Esophagus muscularis mucosa (tissue), 4 donors: Measurements from ENCODE around the gene HOXC5. TPM values are rescaled to one million over a fixed set of nuclear protein-coding genes. Genes with fewer than 3 reads are reported as not detected.
"Not testable (repeated sequence)": the region's sequence is repeated elsewhere in the genome, so short reads cannot be mapped to it uniquely, and the experiment has no call there.

Experiments used
- DNase-seq: peaks from one replicate; pipeline ENCODE4 v3.0.0-alpha.2; 2017; ENCODE audit errors: extremely low spot score
- H3K27ac ChIP-seq, 4 donors: fragments of 200-600 bp; sonication (generic); replicated peaks in 1 of 4; 1 replicate in 3 of 4; 2 replicates in 1 of 4; pipeline ENCODE4 v1.5.1; 2016 to 2019; ENCODE audit warnings: mild to moderate bottlenecking in 1 of 4
- H3K27me3 ChIP-seq, 4 donors: fragments of 200-600 bp; sonication (generic); one replicate each; pipeline versions ENCODE4 v1.5.1 to v1.6.0; 2016 to 2019
- H3K36me3 ChIP-seq, 4 donors: fragments of 200-600 bp; sonication (generic); one replicate each; pipeline ENCODE4 v1.5.1; 2016 to 2019
- H3K4me1 ChIP-seq, 4 donors: fragments of 200-600 bp; sonication (generic); one replicate each; pipeline ENCODE4 v1.5.1; 2016 to 2019
- H3K4me3 ChIP-seq, 4 donors: fragments of 200-600 bp; sonication (generic); 1 replicate in 2 of 4; 2 replicates in 2 of 4; pipeline ENCODE4 v1.5.1; 2016 to 2019; ENCODE audit warnings: mild to moderate bottlenecking in 4 of 4, moderate library complexity in 1 of 4
- H3K9me3 ChIP-seq, 4 donors: fragments of 200-600 bp; sonication (generic); 1 replicate in 3 of 4; 2 replicates in 1 of 4; pipeline ENCODE4 v1.5.1; 2016 to 2019
- CTCF ChIP-seq, 3 experiments: fragments of 200-600 bp in 2 of 3; fragments of 450-650 bp in 1 of 3; sonication (generic) in 2 of 3; IDR thresholded peaks; one replicate each; pipeline ENCODE4 v1.5.1; 2017 to 2019; ENCODE audit warnings: antibody characterized with exemption in 3 of 3, mild to moderate bottlenecking in 2 of 3, moderate library complexity in 1 of 3
- POLR2AphosphoS5 ChIP-seq, 2 donors: sonication (generic); formaldehyde crosslinking; IDR thresholded peaks; one replicate each; pipeline ENCODE4 v1.6.1; 2017; ENCODE audit warnings: antibody characterized with exemption in 2 of 2
- WGBS: methylation state at CpG from one replicate; pipeline ENCODE4 v1.1.5; 2018; 5-methylcytosine and 5-hydroxymethylcytosine counted together
- intact Hi-C: fragments of 100-400 bp; cut with DNase I; formaldehyde crosslinking; loops from one replicate; pipeline ENCODE4 v1.15.1; 2023
- small RNA-seq, 3 donors: library from RNA; depleted of rRNA; stranded (forward); fragments of <200 nt; gene quantifications; one replicate each; pipeline ENCODE3, GENCODE V24; 2016
- total RNA-seq, 4 donors: library from RNA; depleted of rRNA; stranded (reverse); fragments of >200 nt; gene quantifications; one replicate each; pipeline versions ENCODE4 v1.1.0 to v1.2.1, GENCODE V29; 2016

HOXC5 gene
- total RNA-seq, 4 donors from 2014 or later, result 0.83 to 2.0 TPM; not detected in 2

DNA sequence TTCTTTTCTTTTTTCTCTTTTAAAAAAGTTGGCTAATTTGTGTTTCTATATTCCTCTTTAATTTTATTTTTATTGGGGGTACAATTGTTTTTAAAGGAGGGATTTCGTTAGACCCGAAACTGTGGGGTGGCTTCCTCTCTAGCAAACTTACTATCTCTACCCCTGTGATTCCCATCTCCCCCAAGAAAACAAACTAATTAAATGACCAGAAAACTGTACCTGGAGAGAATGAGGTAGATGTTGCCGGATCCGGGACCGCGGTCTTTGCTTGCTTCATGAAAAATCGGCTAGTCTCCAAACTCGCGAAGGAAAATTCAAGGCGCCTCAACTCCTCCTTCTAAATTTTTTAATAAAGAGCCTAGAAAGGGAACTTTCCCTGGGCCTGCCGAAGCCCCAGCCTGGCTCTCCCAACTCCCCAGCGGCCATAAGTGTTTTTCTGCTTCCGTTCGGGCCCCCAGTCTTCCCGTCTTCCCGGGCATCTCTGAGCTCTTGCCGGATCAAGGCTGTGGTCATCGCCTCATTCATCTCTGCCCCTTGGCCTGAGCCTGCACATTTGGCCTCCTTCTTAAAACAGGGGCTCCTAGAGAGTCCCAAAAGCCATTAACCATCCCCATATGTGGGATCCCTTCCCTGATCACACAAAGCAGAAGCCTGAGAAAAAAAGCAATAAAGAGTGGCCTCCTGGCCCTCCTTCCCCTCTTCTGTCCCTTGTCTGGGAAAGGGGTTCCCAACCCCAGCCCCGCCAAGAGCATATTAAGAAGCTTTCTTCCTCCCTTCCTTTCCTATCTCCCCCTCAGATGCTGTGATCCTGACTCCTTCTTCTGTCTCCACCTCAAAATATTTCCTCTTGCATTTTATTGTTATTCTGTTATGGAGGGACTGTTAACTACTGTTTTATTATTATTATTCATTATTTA lies 47.4 kb downstream of the HOXC5 start:
- H3K27me3 ChIP-seq, DNase-seq, intact Hi-C loops, H3K9me3 ChIP-seq, H3K36me3 ChIP-seq: not testable (repeated sequence)
- H3K4me3 ChIP-seq, result peak overlapping the region; percentile 48 to 61 (median 54)
- H3K27ac ChIP-seq, result peak overlapping the region; percentile 92 to 96 (median 95)
- H3K4me1 ChIP-seq, result peaks cover 0 to 64% (median 44%) of the 10 kb centered on the region in 4 donors
- WGBS, result 48% methylated on average over 19 of the region's 19 CpGs

GRCh38 chr12:54081053-54081514 lies 48.2 kb downstream of the HOXC5 start:
- peaks cover 0 to 55% (median 36%) of the 10 kb centered on the region in 4 donors for H3K4me1 ChIP-seq
- intact Hi-C loops, H3K27me3 ChIP-seq, DNase-seq, H3K9me3 ChIP-seq, H3K36me3 ChIP-seq: not testable (repeated sequence)
- 13% methylated on average over 16 of the region's 16 CpGs for WGBS
- peak overlapping the region; percentile 48 to 61 (median 54) for H3K4me3 ChIP-seq
- H3K27ac ChIP-seq, result peak overlapping the region; percentile 92 to 96 (median 95)

- H3K9me3 ChIP-seq, H3K27me3 ChIP-seq, intact Hi-C loops, DNase-seq, H3K36me3 ChIP-seq: not testable (repeated sequence)
- Histone ChIP-seq H3K4me1 (peaks cover 0 to 48% (median 30%) of the 10 kb centered on the region in 4 donors), H3K4me3 (peak overlapping the region; percentile 48 to 61 (median 54)), H3K27ac (peak overlapping the region; percentile 92 to 96 (median 95))
- WGBS, result 6% methylated on average over 21 of the region's 35 CpGs
Measured at GRCh38 chr12:54081581-54082396, 48.9 kb downstream of the HOXC5 start.

- intact Hi-C loops, result no loop called here
Measured at GRCh38 chr12:54082397-54082892, 49.6 kb downstream of the HOXC5 start.

More at GRCh38 chr12:54082397-54082892, 49.6 kb downstream of the HOXC5 start:
- Histone ChIP-seq H3K27me3 (no peaks in the 10 kb centered on the region), H3K4me3 (peak overlapping the region; percentile 48 to 61 (median 54)), H3K36me3 (no peaks in the 10 kb centered on the region), H3K27ac (peak overlapping the region; percentile 92 to 96 (median 95)), H3K9me3 (no peaks in the 10 kb centered on the region), H3K4me1 (peaks cover 0 to 42% (median 24%) of the 10 kb centered on the region in 4 donors)
- WGBS, result 0% methylated on average over 15 of the region's 36 CpGs
- peak; percentile 28 to 60 for TF ChIP-seq POLR2AphosphoS5 (IDR thresholded peaks at IDR 0.05)
- TF ChIP-seq CTCF (IDR thresholded peaks at IDR 0.05), result no peak
- no peak for DNase-seq

Small RNA genes lying within 50 kb of the gene (small RNA-seq; reads per million reads assigned to genes)
- 0 reads per million in 3 donors for gene HOXC5
- 0 to 0.19 (median 0) reads per million in 3 donors for gene MIR196A2
- 0.33 to 0.74 (median 0.34) reads per million in 3 donors for gene MIR615

Other genes with a start within 250 kb of the HOXC5 start
- not detected for gene HOXC13, start 94.2 kb upstream of the HOXC5 start, total RNA-seq
- not detected for gene HOXC12, start 78.1 kb upstream of the HOXC5 start, total RNA-seq
- gene HOXC11, start 59.9 kb upstream of the HOXC5 start, total RNA-seq, result not detected
- not detected for gene HOTAIR, start 58.1 kb upstream of the HOXC5 start, total RNA-seq
- gene HOXC10, start 47.9 kb upstream of the HOXC5 start, total RNA-seq, result not detected
- not detected for gene HOXC9, start 32.9 kb upstream of the HOXC5 start, total RNA-seq
- not detected for gene HOXC8, start 24.1 kb upstream of the HOXC5 start, total RNA-seq
- gene HOXC6, start 4.6 kb upstream of the HOXC5 start, total RNA-seq, result under 1 TPM in 3 of 4 donors, not detected in 1; 0.23 to 0.42 (median 0.32) TPM
- 1 to 10 TPM in 3 of 4 donors, under 1 TPM in 1; 0.83 to 3.6 (median 2.5) TPM for gene HOXC4, start 20.8 kb downstream of the HOXC5 start, total RNA-seq
- gene SMUG1, start 155.9 kb downstream of the HOXC5 start, total RNA-seq, result 10 to 100 TPM; 28.0 to 37.2 (median 30.8) TPM
- 10 to 100 TPM; 29.0 to 45.3 (median 37.3) TPM for gene CBX5, start 247.1 kb downstream of the HOXC5 start, total RNA-seq
- gene HNRNPA1, start 247.7 kb downstream of the HOXC5 start, total RNA-seq, result 100 to 1,000 TPM; 216 to 368 (median 270) TPM